Central memory CD8-positive, alpha-beta T cell (primary cell): ENCODE measurements around the gene FHOD3.

ENCODE experiments used
- ATAC-seq: fragments of 150-1000 bp; cut with Tn5 transposase; replicated peaks from 2 replicates; pipeline ENCODE4 v1.10.0; 2022; ENCODE audit warnings: mild to moderate bottlenecking, moderate FRiP score, moderate number of reproducible peaks; ENCODE audit not compliant: poor library complexity, severe bottlenecking; ENCODE audit errors: extremely low read depth
- DNase-seq, 2 donors: peaks; one replicate each; pipeline ENCODE4 v3.0.0; 2021; ENCODE audit warnings: low spot score in 2 of 2
- H3K27ac Mint-ChIP-seq: one replicate; pipeline ENCODE4 v1.8.0; 2022; ENCODE audit warnings: low read depth, mild to moderate bottlenecking, moderate library complexity, mixed read lengths
- H3K27me3 Mint-ChIP-seq: one replicate; pipeline ENCODE4 v1.8.0; 2022; ENCODE audit warnings: mixed read lengths
- H3K36me3 Mint-ChIP-seq: one replicate; pipeline ENCODE4 v1.8.0; 2022; ENCODE audit warnings: mild to moderate bottlenecking, moderate library complexity, mixed read lengths; ENCODE audit not compliant: insufficient read depth
- H3K4me1 Mint-ChIP-seq: one replicate; pipeline ENCODE4 v1.8.0; 2022; ENCODE audit warnings: mixed read lengths
- H3K4me3 Mint-ChIP-seq: one replicate; pipeline ENCODE4 v1.8.0; 2022; ENCODE audit warnings: mild to moderate bottlenecking, moderate library complexity, mixed read lengths
- H3K9me3 Mint-ChIP-seq: one replicate; pipeline ENCODE4 v1.8.0; 2022; ENCODE audit warnings: mixed read lengths

The FHOD3 gene

DNA sequence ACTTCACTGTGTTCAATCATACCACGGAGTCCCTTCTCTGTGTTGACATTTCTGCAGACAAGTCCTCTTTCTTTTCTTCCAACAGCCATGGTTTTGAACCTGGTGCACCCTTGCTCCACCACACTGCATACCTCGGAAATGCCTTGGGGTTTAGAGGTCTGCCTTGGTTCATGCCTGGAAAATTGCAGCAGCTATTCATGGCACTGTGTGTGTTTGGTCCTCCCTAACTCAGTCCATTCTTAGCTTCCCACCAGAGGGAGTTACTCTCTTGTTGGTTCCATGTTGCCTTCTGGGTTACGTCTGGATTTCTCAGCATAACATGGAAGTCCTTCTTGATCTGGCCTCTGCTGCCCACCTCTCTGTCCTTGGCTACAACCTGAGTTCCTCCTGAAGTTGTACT is 206.0 kb downstream of the FHOD3 start:
- Mint-ChIP-seq H3K27ac (no peak overlapping the region), H3K4me3 (no peak overlapping the region), H3K4me1 (no peaks in the 10 kb centered on the region), H3K36me3 (no peaks in the 10 kb centered on the region), H3K27me3 (peaks cover 11% of the 10 kb centered on the region), H3K9me3 (no peaks in the 10 kb centered on the region)
- no peak for ATAC-seq
- no peak for DNase-seq

DNA sequence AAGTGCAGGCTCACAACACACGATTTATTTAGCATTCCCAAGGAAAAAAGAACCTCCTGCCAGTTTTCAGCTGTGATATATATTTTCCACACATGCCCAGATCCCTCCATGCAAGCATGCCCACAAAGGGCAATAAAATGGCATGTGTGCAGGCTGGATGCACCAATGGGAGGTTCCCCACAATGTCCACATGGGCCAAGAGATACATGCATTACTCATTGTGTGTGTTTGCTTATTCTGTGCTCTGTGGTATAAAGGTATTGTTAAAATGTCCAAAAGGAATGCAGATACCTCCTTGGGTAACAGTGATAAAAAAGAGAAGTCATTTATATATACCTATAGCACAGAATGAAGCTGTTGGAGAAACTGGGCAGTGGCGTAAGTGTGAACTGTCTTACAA is 207.4 kb downstream of the FHOD3 start:
- ATAC-seq (no peak), DNase-seq (no peak)
- H3K27ac Mint-ChIP-seq = no peak overlapping the region
- no peaks in the 10 kb centered on the region for H3K9me3 Mint-ChIP-seq
- H3K36me3 Mint-ChIP-seq = no peaks in the 10 kb centered on the region
- H3K27me3 Mint-ChIP-seq = peaks cover 11% of the 10 kb centered on the region
- H3K4me3 Mint-ChIP-seq = no peak overlapping the region
- H3K4me1 Mint-ChIP-seq = no peaks in the 10 kb centered on the region

DNA sequence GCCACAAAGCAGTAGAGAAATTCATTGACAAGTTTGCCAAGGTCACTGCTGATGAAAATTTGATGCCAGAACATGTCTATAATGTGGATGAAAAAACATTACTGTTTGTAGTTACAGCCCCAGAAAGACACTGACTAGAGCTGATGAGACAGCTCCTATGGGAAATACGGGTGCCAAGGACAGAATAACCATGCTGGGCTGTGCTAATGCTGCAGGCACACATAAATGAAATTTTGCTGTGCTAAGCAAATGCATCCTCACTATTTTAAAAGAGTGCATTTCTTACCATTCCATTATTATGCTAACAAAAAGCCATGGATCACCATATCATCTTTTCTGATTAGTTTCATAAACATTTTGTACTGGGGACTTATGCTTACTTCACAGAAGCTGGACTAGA is 208.2 kb downstream of the FHOD3 start:
- ATAC-seq (no peak), DNase-seq (no peak)
- Mint-ChIP-seq H3K36me3 (no peaks in the 10 kb centered on the region), H3K27me3 (peaks cover 11% of the 10 kb centered on the region), H3K9me3 (no peaks in the 10 kb centered on the region), H3K27ac (no peak overlapping the region), H3K4me1 (no peaks in the 10 kb centered on the region), H3K4me3 (no peak overlapping the region)

DNA sequence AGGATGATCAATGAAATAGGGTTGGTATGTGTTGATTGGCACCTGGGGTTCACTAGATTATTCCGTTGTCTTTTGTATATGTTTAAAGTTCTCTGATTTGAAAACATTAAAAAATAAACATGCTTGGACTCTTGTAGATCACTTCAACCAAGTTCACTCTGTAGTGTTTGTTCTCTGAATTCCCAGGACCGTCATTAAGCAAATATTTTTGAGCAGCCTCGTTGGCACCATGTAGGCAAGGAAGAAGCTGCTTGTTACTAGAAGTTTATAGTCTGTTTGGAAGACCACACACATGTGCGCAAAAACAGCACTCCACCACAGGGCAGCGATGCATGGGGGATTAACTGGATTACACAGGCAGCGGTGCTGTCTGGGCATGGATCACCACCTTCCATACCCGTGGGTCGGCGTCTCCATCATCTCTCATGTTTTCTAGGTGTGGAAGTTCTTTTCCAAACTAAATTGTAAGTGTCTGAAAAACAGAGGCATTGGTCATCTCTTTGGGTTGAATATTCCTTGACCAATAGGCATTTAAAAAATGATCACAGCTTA is 212.2 kb downstream of the FHOD3 start:
- DNase-seq (no peak), ATAC-seq (no peak)
- Mint-ChIP-seq H3K9me3 (no peaks in the 10 kb centered on the region), H3K27ac (no peak overlapping the region), H3K4me3 (no peak overlapping the region), H3K27me3 (peaks cover 12% of the 10 kb centered on the region), H3K4me1 (no peaks in the 10 kb centered on the region), H3K36me3 (no peaks in the 10 kb centered on the region)

DNA sequence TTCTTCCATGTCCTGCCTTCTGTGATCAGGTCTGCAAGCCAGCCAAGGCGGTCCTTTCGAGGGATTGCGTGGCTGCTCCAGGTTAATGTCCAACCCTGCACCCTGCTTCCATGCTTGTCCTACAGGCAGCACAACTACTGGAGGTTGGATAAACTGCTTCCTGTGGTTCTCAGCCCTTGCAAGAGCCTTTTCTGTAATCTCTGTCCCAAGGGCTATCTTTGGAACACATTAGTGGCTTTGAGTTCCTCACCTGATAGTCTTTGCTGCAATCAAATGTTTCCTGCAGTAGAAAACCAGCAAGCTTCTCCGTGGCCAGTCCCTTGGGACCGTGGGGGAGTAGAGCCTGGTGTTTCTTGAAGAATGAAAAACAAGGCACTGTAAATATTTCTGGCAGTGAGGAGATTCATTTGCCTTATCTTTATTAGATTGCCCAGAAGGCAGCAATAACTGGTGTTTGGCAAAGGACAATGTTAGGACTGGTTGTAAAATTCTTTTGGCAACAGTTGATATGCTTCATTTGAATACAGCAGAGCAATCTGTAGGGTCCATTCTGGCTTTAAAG is 214.4 kb downstream of the FHOD3 start:
- ATAC-seq = no peak
- Mint-ChIP-seq H3K4me3 (no peak overlapping the region), H3K4me1 (no peaks in the 10 kb centered on the region), H3K36me3 (no peaks in the 10 kb centered on the region), H3K27ac (no peak overlapping the region), H3K27me3 (peaks cover 34% of the 10 kb centered on the region), H3K9me3 (no peaks in the 10 kb centered on the region)
- DNase-seq = no peak

DNA sequence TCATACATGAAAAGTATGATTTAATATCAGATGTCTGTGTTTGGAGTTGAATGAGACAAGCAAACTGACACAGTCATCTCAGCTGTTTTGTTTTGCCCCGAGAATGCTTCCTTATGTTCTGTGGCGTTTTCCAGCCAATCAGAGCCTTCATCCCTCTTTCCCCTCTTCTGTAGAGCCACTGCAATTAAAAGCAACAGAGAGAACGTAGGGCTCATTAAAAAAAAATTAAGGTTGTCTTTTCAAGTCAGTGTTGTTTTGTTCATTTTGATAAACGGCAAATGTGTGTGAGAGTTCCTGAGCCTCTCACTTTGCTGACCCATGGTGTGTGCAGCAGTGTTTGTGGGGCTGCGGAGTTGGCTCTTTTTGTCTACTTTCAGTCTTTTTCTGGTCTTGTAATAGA is 216.0 kb downstream of the FHOD3 start:
- H3K9me3 Mint-ChIP-seq = no peaks in the 10 kb centered on the region
- ATAC-seq = no peak
- H3K36me3 Mint-ChIP-seq = no peaks in the 10 kb centered on the region
- no peak overlapping the region for H3K4me3 Mint-ChIP-seq
- peaks cover 32% of the 10 kb centered on the region for H3K27me3 Mint-ChIP-seq
- H3K27ac Mint-ChIP-seq = no peak overlapping the region
- DNase-seq = no peak
- H3K4me1 Mint-ChIP-seq = no peaks in the 10 kb centered on the region

DNA sequence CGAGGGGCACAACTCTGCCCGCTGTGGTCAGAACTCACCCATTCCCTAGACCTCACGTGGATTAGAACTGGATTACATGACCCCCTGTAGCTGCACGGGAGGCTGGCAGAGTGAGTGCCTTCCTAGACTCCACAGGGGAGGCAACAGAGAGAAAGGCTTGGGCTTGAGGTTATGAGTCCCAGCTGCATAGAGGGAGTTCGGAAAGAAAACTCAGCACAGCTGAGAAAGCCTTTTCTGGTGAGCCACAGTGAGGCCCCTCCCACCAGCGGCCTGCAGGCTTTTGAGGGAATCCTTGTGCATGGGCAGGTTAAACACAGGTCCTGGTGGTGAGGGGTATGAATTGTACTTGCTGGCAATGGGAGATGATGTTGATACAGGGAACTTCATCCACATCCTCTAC is 217.3 kb downstream of the FHOD3 start:
- Mint-ChIP-seq H3K4me3 (no peak overlapping the region), H3K27ac (no peak overlapping the region), H3K9me3 (no peaks in the 10 kb centered on the region), H3K4me1 (no peaks in the 10 kb centered on the region), H3K27me3 (peaks cover 43% of the 10 kb centered on the region), H3K36me3 (no peaks in the 10 kb centered on the region)
- DNase-seq = no peak
- no peak for ATAC-seq

DNA sequence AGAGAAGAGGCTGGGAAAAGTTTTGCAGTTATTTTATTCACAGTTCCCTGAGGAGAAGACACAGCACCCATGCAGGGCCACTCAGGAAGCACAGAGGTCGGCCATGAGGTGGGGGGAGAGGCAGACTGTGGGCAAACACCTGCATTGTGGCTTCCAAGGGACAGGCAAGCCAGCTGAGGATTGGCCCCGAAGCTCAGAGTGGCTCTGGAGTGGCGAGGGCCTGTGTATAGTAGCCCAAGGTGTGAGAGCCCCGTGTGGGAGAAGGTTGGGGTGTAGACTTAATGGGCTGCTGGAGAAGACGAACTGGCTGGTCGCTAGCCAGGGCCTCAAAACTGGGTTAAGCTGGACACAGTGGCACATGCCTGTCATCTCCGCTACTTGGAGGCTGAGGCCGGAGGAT is 218.7 kb downstream of the FHOD3 start:
- Mint-ChIP-seq H3K4me1 (no peaks in the 10 kb centered on the region), H3K4me3 (no peak overlapping the region), H3K27ac (no peak overlapping the region), H3K36me3 (no peaks in the 10 kb centered on the region), H3K9me3 (no peaks in the 10 kb centered on the region), H3K27me3 (peaks cover 48% of the 10 kb centered on the region)
- DNase-seq (no peak), ATAC-seq (no peak)

DNA sequence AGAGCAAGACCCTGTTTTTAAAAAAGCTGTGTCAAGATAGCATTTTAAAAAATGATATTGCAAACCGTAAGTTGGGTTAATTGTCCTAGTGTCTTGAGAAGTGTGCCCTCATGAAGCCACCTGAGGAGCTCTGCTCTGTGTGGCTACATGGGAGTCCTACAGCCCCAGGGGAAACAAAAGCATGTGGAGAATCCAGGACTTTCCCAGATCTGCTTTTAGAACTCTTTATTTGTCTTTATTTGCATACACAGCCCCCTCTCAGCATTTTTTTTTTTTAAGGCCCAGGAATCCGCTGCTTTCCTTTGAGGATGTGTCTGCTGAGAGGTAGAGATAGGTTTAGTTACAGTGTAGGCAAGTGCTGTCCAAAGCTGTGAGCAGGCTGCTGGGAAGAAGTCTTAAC is 219.2 kb downstream of the FHOD3 start:
- Mint-ChIP-seq H3K4me1 (no peaks in the 10 kb centered on the region), H3K4me3 (no peak overlapping the region), H3K27ac (no peak overlapping the region), H3K27me3 (peaks cover 53% of the 10 kb centered on the region), H3K9me3 (no peaks in the 10 kb centered on the region), H3K36me3 (no peaks in the 10 kb centered on the region)
- DNase-seq (no peak), ATAC-seq (no peak)

DNA sequence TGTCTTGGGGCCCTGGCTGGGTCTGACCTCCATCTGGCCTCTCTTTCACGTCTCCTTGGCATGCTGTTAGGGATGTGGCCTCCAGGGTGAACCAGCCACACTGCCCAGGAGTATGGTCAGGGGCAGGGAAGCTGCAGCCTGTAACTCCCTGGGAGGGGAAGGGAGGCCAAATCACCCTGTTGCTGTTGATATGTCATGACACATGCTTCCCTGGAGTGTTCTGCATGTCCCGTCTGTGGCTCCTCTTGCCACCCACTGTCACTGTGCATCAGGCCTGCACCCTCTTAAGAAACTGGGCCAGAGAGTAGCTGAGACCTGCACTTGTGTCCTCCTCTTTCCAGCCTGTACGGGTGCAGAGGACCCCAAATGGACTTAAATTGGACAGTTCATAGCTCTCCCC is 221.3 kb downstream of the FHOD3 start:
- no peak overlapping the region for H3K4me3 Mint-ChIP-seq
- peaks cover 67% of the 10 kb centered on the region for H3K27me3 Mint-ChIP-seq
- DNase-seq (no peak), ATAC-seq (no peak)
- no peak overlapping the region for H3K27ac Mint-ChIP-seq
- H3K9me3 Mint-ChIP-seq = no peaks in the 10 kb centered on the region
- H3K36me3 Mint-ChIP-seq = no peaks in the 10 kb centered on the region
- no peaks in the 10 kb centered on the region for H3K4me1 Mint-ChIP-seq

DNA sequence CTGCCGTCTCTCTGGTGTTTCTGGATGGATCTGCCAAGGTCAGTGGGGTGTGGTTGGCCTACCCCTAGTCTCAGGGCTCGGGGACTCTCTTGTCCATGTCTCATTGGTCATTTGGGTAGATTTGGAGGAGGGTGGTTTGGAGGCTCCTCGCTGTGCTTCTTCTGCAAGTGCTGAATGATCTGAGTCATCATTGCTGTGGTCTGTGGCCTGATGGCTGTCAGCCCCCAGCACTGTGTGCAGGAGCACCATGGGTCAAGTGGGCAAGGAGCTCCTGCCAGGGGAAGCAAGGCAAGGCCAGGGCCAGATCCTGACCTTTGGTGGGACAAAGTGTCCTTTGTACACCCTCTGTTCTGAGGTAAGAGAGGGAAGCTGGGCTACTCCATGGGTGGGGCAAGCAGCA is 221.8 kb downstream of the FHOD3 start:
- no peak for DNase-seq
- H3K9me3 Mint-ChIP-seq = no peaks in the 10 kb centered on the region
- no peaks in the 10 kb centered on the region for H3K36me3 Mint-ChIP-seq
- ATAC-seq = no peak
- peaks cover 67% of the 10 kb centered on the region for H3K27me3 Mint-ChIP-seq
- H3K4me3 Mint-ChIP-seq = no peak overlapping the region
- H3K4me1 Mint-ChIP-seq = no peaks in the 10 kb centered on the region
- H3K27ac Mint-ChIP-seq = no peak overlapping the region

DNA sequence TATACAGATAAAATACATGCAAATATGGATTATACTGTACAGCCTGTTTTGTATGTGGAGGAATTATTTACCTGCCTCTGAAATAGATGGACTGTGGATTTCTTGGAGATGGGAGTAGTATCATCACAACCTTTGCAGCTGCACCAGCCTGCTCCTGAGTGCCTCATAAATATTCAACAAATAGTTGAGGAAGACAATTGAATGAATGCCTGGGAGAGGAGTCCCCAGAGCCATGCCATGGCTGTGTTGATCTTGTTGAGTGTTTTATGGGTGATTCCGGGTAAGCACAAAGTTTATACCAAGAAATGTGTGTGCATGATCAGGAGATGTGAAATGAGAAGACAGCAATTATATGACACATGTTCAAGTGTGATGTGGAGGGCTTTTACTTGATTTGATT is 225.0 kb downstream of the FHOD3 start:
- Mint-ChIP-seq H3K36me3 (no peaks in the 10 kb centered on the region), H3K9me3 (no peaks in the 10 kb centered on the region), H3K27ac (no peak overlapping the region), H3K4me3 (no peak overlapping the region), H3K4me1 (no peaks in the 10 kb centered on the region), H3K27me3 (peaks cover 37% of the 10 kb centered on the region)
- DNase-seq (no peak), ATAC-seq (no peak)

DNA sequence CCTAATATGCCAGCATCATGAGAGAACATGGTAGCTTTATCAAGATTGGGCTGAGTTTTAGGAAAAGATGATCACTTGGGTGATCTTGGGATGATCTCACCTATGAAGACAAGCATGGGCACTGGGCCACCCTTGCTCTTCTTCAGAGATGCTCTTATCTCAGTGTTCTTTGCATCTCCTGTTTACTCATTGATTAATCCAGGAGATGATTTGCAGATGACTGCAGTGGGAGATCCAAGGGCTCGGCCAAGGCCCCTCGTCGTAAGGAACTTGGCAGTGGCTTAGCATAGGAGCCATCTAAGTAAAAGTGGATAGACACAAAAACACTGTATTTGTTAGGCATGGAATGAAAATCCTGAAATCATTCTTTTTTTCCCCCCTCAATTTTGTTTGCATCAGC is 228.4 kb downstream of the FHOD3 start:
- H3K4me3 Mint-ChIP-seq = no peak overlapping the region
- DNase-seq = no peak
- ATAC-seq = no peak

DNA sequence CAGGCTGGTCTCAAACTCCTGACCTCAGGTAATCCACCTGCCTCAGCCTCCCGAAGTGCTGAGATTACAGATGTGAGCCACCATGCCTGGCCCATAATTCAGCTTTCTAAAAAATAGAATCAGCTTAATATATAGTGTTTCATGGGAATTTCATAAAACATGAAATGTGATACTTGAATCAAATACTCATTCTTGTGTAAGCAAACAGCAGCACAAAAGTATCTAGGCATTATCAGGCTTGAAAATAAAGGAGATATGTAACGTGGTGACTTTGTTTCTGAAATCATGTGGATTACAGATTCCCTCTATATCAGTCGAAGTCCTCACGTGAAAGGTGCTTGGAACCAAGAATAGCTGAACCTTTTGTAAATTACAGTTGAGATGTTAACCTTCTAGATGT is 229.1 kb downstream of the FHOD3 start:
- H3K9me3 Mint-ChIP-seq = no peaks in the 10 kb centered on the region
- ATAC-seq (no peak), DNase-seq (no peak)
- H3K27ac Mint-ChIP-seq = no peak overlapping the region
- no peaks in the 10 kb centered on the region for H3K36me3 Mint-ChIP-seq
- no peaks in the 10 kb centered on the region for H3K4me1 Mint-ChIP-seq
- H3K4me3 Mint-ChIP-seq = no peak overlapping the region
- H3K27me3 Mint-ChIP-seq = peaks cover 19% of the 10 kb centered on the region

More for the DNA sequence above, 228.4 kb downstream of the FHOD3 start:
- Mint-ChIP-seq H3K27ac (no peak overlapping the region), H3K36me3 (no peaks in the 10 kb centered on the region), H3K27me3 (peaks cover 22% of the 10 kb centered on the region), H3K4me1 (no peaks in the 10 kb centered on the region), H3K9me3 (no peaks in the 10 kb centered on the region)
